Activated T-helper 1 cell treated with Interleukin-2 at 50 U/mL for 16 hours (primary cell): ENCODE data around the gene CPB1.

Experiments used
- DNase-seq: peaks from one replicate; pipeline ENCODE4 v3.0.0-alpha.2; 2020; ENCODE audit warnings: low read depth

The CPB1 gene

DNA sequence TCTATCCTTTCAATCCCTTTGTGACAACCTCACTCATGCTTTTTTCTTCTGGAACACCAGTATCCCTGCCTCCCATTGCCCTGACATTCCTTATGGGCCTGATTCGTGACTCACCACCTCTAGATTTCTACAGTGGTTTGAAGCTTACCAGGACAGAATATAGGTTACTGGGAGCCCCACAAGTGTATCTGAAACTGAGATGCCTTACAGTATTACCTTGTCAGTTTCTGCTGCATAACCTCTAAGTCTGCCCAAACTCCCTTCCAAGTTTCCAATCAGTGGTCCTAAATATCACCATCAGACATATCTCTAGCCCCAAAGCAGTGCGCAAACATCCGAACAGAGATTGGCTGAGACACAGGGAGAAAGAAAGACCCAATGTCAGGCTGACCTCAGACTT lies 5.6 kb downstream of the CPB1 start:
- DNase-seq = no peak

- no peak for DNase-seq
Observed at GRCh38 chr3:148839805-148840204, 12.2 kb downstream of the CPB1 start.

GRCh38 chr3:148840451-148840850 lies 12.8 kb downstream of the CPB1 start:
- no peak for DNase-seq

DNA sequence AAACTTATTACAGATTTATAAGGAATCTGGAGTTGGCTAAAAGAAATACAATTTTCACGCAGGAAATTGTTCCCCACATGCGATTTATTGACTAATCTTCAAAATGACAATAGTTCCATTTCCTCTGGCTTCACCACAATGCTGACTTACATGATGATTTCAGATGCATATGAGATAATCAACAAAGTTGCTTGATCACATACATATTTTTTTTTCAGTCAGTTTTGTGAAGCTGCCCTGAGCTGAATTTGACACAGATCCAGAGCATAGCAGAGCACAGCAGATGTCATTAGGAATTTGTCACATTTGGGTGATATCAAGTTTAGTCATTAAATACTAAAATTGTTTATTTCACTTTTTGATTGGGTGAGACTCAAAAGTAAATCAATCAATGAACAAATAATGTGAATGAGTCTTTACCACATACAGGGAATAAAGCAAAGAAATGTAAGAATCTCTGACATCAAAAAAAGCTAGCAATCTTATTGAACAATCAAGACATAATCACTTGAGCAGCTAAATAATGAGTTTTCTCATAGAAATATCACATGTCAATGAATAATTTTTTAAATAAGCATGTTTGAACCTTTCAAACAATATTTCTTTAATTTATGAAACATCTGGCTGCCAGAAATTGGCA lies 18.3 kb downstream of the CPB1 start:
- DNase-seq = no peak

DNA sequence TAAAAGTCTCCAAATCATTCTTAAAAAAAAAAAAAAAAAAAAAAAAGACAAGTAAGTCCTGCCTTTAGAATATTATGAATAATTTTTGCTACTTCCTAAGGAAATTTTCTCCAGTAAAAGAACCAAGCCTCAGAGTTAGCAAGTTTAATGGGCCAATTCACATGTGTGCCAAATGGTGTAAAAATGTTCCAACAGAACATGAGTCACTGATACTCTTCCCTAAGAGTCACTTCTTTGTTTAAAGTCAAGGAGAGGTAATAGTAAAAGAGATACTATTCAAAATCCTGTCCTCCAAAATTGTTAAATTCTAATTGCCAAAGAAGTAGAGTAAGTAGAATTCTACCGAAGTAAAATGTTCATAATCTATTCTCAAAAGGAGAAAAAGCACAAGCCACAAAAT lies 19.7 kb downstream of the CPB1 start:
- no peak for DNase-seq

- no peak for DNase-seq
Observed at GRCh38 chr3:148848410-148848809, 20.8 kb downstream of the CPB1 start.

DNA sequence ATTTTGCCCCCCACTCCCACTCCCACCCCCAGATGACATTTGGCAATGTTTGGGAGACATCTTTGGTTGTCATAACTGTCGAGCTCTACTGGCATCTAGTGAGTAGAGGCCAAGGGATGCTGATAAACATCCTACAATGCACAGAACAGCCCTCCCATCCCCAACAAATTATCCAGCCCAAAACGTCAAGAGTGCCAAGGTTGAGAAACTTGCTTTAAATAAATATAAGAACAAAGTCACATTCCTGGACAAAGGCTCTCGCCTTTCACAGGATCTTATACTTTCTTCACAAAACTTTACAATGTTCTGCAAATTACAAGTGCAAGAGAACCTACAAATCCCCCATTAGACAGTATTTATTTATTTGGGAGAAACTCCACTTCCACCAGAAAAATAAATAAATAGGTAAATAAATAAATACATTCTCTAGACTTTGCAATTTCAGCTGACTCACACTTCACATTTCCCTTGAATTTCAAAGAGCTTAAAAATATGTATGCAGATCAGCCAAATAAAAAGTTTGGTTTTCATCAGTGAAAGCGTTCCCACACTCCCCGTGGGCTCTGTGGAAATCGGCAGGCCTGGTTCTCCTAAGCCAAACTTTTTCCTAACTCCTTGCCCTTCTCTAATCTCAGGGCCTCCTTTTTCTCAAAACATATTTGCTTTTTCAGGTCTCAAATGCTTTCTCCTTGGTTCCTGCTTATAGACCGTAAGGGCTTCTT lies 24.8 kb downstream of the CPB1 start:
- DNase-seq = no peak

- DNase-seq = no peak
Observed at GRCh38 chr3:148853076-148853475, 25.5 kb downstream of the CPB1 start.

DNA sequence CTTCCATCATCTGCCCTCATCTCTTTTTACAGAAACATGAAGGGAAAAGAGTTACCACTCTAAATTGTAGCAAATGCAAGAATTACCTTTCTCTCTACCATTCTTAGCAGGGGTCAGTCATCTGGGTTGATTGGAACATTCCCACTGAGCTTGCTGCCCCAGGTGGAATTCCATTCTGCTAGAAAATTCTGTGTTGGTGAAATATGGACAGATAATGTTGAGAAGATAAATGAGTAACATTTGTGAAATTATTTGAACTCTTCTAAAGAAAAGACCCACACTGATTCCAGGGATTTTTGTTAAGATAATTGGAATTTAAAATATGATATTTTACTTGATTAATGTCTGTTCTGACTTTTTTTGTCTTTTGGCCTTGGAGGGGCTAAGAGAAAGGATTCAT lies 26.4 kb downstream of the CPB1 start:
- no peak for DNase-seq

- DNase-seq = no peak
Observed at GRCh38 chr3:148856384-148856783, 28.8 kb downstream of the CPB1 start.

DNA sequence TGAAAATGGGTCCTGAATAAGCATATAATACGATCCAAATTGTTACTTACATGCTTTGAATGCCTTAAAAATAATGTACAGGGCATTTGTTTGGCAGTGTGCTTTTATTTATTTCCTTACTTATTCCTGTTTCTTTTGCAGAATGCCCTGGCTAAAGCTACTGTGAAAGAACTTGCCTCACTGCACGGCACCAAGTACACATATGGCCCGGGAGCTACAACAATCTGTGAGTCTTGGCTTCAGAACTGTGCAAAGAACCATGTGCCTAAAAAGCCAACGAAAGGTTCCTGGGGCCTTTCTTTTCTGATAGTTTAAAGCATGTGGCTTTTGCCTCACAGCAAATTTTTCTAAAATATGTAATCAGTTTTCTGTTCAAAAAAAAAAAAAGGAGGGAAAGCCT lies 29.7 kb downstream of the CPB1 start:
- DNase-seq = no peak

- no peak for DNase-seq
Observed at GRCh38 chr3:148861277-148861869, 33.8 kb downstream of the CPB1 start.

DNA sequence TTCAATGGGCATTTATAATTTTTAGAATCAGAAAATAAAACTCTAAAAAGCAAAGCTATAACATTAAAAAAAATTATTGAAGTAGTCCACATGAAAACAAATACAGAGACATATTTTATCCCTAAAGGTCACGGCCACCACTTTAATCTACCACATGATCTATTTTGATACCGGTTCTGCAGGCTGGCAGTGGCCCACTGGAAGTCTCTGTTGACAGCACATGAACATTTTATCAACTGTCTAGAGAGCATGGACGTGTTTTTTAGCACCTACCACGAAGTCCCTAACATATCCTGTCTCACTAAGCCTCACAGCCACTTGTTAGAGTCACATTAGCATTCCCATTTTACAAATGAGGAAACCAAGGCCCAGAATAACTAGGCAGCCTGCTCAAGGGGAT lies 35.7 kb downstream of the CPB1 start:
- DNase-seq = no peak

- DNase-seq = no peak
Observed at GRCh38 chr3:148863814-148864213, 36.2 kb downstream of the CPB1 start.

DNA sequence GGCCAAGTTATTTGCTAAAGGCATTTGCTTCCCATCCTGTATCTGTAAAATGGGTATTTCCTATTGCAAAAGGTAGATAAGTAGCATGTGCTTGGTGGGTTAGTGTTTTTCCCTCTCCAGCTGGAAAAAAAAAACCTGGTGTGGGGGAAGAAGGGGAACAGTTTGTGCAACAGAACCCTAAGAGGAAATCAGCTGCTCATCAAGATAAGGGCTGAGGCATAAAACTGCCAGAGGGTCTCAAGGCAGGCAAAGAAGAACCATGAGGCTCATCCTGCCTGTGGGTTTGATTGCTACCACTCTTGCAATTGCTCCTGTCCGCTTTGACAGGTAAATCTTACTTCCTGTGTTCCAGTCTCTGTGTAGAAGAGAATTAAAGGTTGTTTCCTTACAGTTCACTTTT lies 37.4 kb downstream of the CPB1 start, which contains the start of gene CPA3:
CPA3 (plus strand) TSS at position 248 of the 400 bp plus-strand sequence; CDS start at position 260, 12 bp downstream.
- DNase-seq = no peak

DNA sequence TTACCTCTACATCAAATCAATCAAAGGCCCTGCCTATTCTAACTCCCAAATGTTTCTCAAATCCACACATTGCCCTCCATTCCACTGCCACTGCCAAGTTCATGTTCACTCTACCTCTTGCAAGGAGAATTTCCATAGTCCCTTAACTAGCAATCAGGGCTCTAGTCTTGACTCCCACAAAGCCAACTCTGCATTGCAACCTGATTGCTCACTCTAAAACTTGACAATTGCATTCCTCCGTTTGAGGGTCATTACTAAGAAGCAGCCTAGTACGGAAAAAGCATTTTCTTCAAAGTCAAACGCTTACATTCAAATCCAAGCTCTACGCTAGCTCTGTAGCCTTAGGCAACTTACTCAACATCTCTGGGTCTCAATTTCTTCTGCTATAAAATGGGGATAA lies 38.6 kb downstream of the CPB1 start:
- DNase-seq = no peak

DNA sequence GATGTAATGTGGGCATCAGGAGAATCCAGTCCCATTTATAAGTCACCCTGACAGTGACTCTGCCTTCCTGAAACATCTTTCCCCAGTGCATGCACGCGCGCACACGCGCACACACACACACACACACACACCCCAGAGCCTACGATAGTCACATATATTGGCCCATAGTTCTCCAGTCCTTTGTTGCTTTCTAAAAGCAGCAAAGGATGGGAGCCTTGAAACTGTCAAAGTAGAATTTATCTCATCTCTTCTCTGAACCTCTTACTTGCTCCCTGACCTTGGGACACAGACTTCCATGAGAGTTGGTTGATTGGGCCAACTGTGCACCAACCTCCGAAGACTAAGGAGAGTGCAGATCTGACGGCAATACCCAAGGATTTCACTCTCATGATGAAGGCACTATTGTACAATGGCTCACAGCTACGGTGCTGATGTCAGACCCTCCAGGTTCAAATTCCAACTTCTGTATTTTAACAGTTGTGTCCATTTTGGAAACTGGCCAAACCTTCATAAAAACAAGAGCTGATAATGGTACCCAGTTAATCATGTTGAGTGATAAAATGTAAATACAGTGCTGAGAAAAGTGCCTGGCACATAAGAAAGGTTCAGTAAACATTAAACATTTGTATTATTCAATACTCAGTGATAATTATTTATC lies 45.8 kb downstream of the CPB1 start:
- DNase-seq = no peak

GRCh38 chr3:148873977-148874376 lies 46.4 kb downstream of the CPB1 start:
- no peak for DNase-seq

DNA sequence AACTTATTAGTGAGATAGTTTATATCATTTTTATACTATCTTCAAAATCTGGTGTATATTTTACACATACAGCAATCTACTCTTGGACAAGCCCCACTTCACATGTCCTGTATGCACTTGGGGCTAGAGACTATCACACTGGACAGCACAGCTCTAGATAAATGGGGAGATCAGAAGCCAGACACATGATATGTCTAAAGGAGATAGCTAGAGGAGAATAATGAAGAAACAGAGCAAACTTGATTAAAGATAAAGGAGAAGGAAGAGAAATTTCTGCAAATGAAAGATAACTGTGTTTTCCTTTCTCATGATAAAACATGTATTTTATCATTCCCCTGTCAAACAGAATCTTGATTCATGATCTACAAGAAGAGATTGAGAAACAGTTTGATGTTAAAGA lies 50.5 kb downstream of the CPB1 start:
- no peak for DNase-seq

DNA sequence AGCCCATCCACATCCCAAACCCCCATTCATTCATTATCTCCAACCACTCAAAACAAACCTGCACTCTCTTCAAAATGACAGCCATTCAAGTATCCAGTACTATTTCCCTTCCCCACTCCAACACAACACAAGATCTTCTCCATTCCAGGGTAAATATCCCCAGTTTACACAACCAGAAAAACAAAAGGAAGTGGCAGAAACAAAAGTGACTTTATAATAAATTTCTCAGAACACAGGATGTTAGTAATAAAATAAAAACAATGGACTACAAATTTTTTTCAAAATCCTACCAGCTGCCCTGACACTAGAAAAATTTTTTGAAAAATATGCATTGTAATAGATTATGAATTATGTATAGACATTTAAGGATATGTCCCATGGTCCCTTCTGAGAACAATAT lies 51.6 kb downstream of the CPB1 start:
- DNase-seq = no peak

GRCh38 chr3:148880681-148881080 lies 53.1 kb downstream of the CPB1 start:
- no peak for DNase-seq

DNA sequence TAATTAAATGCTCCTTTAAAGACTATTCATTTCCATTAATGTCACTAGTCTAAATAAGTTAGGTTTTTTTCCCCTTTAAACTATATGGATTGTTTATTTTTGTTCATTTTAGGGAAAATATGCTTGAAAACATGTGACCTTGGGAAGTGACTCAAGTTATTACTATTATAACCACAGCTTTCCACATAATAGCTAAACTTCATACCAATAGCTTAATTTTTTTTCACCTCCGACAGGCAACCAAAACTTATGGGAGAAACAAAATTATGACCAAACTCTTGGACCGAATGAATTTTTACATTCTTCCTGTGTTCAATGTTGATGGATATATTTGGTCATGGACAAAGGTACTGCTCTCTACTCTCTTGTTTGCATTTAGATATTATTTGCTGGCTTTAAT lies 53.7 kb downstream of the CPB1 start:
- DNase-seq = no peak

DNA sequence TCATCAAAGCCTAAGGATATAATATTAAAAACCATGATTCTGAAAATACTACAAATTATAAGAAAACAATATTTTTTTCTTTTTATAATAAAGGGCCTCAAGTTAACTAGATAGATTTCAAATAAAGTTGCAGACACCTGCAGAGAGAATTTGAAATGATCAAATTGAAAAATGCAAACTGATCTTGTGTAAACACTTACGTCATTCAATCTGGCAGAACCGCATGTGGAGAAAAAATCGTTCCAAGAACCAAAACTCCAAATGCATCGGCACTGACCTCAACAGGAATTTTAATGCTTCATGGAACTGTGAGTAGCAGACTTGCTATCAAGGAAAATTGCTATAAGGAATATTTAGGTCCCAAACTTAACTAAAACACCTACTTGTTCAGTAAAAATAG lies 54.7 kb downstream of the CPB1 start:
- DNase-seq = no peak
